CD4-positive, alpha-beta T cell treated with Interleukin-10 for 1 hour (primary cell): ENCODE measurements around the gene SLC22A31.

Experiments used
- DNase-seq: peaks from one replicate; pipeline ENCODE4 v3.0.0-alpha.2; 2020

The SLC22A31 gene

DNA sequence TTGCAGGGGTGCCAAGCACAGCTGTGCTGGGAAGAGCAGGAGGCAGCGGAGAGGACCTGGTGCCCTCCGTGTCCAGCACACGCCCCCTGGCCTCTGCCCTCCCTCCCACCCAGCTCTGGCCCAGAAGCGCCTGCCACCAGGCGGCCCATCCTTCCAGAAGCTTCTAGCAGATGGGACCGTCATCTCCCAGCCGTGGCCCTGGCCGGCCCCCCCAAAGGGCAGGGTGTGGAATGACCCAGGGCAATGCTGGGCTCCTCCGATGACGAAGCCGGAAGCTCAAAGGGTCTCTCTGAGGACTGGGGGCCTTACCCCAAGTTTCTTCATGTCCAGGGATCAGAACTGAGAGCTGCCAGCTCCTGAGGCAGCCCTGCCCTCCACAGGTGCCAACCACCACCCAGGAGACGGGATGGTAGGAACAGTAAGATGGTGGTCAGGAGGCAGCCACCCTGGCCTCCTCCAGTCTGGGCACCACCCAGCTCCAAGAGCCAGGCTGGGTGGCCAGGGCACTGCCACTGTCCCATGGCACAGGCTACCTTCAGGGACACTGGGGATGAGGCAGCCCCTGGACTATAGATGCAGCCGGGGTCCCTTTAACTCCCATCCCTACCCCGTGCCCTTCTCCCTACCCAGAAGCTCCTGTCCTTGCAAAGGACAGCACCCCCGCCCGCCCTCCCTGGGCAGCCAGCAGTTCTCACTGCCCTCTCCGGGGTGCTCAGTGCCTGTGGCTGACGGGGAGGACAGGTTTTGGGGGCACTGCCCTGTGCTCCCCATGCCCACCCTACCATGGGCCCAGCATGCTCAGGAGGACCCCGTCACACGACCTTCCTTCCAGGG, 35.3 kb downstream of the SLC22A31 start:
- DNase-seq: no peak

DNA sequence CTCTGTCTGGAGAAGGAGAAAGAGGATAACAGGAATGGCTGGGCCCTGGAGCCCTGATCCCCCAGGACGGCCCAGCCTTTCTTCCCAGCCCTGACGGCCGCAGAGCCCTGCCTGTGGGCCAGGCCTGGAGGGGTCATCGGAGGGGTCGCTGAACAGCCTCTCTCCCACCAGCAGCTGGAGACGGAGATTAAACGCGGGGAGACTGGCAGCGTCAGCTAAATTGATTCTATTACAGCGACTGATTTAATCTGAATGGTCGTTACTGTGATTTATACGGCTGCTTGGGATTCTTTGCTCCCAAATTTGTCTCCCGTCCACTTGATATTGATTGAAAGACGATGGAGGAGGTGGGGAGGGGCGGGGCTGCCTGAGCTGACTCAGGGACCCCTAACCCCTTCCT, 35.9 kb downstream of the SLC22A31 start:
- no peak for DNase-seq

DNA sequence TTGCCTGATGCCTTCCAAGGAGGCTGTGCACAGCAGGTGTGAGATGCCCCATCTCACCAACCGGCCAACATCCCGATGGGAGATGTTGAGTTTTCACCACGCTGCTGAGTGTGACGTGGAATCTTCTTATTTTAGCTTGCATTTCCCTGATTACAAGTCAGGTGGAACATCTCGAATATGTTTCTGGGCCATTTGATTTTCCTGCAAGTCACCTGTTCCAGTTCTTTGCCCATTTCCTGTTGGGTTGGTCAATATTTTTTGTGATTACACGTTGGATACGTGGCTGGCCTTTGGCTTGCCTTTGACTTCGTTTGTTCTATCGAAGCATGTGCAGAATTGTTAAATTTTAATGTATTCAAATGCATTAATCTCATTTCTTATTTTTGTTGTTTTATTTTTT, 37.0 kb downstream of the SLC22A31 start:
- DNase-seq: no peak

DNA sequence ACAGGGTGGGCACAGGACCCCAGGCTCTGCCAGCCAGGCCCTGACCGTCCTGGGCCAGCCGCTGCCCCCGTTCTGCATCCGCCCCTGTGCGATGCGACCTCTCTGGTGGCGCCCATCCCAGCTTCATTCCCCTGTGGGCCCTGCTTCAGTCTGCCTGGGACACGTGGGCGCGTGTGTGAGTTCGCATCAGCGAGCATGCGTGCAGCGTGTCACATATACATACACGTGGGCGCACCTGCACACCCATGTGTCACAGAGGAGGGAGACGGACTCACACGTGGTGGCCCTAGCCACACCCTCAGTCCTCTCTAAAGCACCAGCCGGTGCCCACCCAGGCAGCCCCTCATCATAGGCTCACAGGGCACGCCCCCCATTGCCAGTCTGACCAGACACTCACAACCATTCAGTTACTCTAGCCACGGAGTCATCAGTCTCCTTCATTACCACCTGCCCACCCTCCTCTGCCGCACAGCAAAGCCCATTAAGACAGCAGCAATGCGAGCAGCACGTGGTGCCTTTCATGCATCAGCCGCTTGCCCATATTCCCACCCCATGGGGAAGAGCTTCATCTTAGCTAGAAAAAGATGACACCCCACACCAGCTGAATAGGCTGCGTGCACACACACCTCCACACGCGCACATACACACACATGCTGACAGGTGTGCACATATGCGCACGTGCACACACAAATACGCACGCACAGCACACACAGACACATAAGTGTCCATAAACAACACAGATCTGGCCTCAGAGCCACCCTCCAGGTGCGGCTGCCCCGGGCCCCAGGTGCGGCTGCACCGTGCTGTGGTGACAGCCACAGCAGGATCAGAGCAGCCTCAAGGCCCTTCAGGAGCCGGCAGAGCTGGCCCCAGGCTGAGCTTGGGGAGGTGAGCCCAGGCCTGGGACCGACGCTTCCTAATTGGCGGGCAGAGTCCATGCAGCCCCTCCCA, 38.3 kb downstream of the SLC22A31 start:
- DNase-seq: no peak

DNA sequence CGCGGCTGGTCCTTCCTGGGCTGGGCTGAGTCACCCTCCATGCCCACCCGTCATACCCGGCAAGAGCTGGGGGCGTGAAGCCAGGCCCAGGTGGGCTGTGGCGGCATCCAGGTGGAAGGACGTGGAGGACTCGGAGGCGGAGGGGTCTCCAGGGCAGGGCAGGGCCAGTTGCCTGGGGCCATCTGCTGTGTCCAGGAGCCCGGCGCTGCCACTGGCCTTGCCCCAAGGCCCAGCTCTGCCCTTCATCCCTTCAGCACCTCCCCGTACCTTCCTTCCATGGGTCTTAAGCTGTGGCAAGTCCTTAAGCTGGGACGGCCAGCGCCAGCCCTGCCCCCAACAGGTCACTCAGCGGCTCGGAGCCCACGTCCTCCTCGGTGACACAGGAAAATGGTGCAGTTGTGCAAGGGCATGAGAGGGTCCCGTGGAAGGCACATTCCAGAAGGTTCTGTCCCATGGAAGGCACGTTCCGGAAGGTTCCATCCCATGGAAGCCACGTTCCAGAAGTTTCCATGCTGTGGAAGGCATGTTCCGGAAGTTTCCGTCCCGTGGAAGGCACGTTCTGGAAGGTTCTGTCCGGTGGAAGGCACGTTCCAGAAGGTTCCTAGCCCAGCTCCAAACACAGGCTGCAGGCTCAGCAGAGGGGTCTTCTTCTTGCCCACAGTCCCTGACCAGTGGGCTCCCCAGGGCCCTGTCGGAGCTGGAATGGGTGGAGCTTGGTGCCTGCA, 39.2 kb downstream of the SLC22A31 start:
- no peak for DNase-seq

DNA sequence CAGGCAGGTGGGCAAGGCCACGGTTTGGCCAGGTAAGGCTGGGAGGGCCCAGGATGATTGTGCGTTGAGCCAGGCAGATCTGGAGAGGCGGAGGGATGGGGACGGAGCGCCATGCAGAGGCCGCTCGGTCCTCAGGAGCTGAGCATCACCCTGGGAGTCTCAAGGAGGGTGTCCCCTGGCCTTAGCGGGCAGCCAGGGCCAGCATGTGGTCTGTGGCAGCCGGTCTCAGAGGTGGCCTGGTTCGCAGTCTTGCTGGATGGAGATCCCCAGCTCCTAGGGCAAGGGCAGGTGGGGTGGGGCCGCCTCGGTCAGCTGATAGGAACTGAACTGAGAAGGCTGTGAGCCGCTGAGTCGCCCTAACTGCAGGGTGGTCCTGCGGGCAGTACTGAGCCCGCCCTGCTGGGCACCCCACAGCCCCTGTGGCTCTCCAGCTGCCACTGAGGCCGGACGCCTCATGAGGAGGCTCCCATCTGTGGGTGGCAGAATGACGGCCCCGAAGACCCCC, 40.4 kb downstream of the SLC22A31 start:
- DNase-seq: no peak

DNA sequence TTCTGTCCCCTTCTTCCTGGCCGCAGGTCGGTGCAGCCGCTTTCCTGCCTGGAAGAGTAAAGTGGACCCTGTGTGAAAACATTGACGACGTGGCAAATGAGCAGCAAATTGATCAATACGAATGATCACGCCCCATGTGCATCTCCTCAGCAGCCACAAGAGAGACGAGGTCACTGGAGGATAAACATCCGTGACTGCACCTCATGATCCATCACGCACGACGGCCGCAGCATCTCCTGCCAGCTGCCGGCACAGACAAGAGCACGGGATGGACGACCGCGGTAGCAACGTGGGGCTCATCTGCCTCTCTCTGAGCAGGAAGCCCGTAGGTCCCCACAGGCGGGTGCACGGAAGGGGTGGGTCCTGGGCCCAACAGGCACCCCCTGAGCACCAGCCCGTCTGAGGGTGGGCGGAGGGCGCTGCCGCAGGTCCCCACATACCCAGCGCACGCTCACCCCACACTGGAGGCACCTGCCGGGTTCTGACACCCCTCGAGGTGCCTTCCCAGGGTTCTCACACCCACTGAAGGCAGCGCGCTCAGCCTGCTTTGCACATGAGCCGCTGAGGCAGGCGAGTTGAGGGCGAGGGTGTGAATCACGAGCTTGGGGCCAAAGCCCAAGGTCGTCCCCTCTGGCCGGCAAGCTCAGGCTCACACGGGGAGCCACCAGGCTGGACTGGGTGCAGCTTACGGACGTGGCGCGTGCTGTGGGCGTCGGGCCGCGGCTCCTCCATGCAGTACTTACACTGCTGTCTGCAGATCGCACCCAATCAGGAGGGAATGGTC, 41.1 kb downstream of the SLC22A31 start:
- no peak for DNase-seq

DNA sequence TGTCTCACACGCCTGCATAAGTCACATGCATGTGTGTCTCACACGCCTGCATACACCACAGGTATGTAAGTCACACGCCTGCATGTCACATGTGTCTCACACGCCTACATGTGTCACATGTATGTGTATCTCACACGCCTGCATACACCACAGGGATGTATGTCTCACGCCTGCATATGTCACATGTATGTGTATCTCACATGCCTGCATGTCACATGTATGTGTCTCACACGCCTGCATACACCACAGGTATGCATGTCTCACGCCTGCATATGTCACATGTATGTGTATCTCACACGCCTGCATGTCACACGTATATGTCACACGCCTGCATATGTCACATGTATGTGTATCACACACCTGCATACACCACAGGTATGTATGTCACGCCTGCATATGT, 42.6 kb downstream of the SLC22A31 start:
- DNase-seq: no peak

DNA sequence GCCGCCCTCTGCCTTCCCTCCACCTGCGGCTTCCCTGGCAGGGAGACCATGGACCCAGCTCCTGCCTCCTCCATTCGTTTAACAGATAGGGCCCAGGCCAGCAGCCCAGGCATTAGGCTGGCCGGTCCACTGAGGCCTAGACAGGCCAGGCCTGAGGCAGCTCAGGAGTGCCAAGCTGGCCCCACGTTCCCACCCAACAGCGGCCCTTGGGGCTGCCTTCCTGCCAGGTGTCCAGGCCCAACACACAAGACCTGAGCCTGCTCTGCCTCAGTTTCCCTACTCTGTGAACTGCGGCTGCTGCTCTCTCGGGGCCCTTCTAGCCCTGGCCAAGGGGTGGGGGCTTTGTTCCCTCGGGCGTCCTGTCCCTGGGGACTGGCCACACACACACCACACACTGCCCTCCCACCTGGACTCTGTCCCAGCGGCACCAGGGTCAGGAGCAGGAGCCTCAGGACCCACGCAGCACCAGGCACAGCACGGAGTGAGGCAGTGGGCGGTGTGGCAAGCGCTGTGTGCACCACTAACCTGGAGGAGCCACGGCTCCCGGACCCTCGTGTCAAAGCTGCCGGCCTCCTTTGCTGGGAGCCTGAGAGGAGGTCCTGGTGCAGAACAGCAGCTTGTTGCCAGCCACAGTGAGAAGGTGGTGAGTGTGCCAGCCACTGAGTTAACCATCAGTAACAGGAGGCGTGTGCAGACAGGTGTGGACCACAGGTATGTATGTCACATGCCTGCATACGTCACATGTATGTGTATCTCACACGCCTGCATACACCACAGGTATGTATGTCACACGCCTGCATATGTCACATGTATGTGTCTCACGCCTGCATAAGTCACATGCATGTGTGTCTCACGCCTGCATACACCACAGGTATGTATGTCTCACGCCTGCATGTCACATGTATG, 43.3 kb downstream of the SLC22A31 start:
- DNase-seq: no peak

DNA sequence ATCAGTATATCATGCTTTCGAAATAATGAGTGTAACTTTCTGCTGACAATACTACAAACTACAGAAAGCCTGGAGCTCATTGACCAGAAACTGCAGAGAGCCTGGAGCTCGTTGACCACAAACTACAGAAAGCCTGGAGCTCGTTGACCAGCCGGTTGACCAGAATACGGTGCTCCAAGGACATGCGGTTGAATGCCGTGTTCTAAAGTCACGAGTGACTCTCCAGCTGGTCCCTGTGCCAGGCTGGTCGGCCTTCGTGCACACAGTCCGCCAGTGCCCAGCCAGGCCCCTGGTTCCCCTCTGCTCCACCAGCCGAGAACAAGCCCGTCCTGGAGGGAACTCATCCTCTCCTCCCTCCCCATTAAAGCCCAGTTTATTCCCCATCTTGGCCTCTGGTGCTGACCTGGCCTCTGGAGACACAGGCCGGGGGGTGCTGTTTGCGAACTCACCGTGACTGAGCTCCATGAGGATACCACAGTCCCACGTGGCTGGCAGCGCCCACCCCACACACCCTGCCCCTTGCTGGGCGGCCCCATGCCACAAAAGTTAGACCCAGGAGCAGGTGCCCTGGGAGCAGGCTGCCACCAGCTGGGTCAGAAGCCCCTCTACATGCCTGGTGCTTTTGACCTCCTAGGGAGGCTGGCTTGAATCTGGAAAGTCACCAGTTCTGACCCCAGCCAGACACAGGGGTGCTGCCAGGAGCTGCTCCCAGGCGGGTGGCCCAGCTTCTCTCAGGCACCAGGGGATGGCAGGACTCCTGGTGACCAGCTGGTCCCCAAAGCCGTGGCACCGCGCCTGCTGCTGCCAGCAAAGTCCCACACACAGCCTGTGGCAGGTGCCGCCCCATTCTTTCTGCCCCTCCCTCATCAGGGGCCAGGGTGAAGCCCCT, 44.2 kb downstream of the SLC22A31 start:
- no peak for DNase-seq

DNA sequence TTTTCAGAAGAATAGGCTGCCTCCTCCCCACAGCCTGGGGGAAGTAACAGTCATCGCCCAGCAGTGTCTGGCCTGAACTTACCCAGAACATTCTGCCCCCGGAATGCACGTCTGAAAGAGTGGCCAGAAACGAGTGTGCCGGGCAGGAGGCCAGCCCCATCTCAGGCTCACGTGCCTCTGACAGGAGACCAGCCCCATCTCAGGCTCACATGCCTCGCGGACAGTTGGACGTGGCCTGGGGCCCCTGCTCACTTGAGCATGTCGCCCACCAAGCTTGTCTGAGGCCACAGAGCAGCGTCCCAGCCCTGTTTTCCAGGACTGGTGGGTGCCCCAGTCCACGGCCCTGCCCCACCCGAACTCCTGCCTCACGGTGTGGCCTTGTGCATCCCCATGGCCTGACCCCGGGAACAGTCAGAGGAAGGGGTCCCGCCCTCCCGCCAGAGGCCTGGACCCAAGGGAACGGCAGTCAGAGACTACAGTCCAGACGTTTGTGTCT, 45.1 kb downstream of the SLC22A31 start:
- DNase-seq: no peak

DNA sequence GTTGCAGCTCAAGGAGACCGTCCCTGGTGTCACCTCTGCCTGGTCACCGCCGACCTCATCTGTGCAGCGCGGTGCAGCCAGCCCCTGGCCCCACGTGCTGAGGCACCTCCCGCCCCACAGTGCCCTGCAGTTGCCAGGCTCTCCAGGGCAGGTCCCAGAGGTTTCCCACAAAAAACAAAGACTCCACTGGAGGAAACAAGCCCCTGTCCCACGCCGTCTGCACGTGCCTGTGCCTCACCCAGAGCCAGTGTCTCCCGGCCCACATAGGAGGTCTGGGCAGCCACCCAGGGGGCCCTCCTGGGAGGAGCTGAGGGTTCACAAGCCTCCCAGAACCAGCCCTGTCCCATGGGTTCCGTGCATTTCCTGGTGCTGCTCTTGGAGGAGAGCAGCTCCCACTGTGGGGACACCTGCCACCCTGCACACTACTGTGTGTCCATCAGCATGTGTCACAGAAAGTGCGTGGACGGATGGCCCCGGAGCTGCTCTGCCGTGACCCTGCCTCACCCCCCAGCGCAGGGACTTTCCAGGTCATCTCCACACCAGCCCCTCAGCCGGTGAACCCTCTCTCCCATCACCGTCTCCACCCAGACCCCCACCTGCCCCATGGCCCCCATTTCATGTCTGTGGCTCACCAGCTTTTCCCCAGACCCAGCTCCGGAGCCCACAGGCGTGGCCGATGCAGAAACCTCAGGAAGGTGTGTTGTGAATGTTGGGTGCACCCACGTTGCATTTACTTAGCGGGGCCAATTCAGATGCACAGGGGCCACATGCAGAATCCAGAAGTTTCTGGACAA, 45.8 kb downstream of the SLC22A31 start:
- no peak for DNase-seq

DNA sequence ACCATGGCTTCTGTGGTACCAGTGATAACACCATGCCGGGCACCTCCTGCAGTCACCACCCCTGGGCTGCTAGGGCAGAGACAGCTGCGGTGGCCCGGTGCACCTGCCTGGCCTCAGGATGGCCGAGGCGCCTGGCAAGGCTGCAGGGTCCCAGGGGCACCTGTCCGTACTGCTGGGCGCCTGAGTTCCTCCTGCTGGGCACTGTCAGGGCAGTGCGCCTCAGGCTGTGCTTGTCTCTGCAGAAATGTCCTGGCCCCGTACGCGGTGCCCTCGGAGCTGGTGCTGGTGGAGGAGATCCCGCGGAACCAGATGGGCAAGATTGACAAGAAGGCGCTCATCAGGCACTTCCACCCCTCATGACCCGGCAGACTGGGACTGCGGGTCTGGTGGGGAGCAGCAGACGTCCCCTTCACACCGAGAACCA, 46.5 kb downstream of the SLC22A31 start:
- no peak for DNase-seq

DNA sequence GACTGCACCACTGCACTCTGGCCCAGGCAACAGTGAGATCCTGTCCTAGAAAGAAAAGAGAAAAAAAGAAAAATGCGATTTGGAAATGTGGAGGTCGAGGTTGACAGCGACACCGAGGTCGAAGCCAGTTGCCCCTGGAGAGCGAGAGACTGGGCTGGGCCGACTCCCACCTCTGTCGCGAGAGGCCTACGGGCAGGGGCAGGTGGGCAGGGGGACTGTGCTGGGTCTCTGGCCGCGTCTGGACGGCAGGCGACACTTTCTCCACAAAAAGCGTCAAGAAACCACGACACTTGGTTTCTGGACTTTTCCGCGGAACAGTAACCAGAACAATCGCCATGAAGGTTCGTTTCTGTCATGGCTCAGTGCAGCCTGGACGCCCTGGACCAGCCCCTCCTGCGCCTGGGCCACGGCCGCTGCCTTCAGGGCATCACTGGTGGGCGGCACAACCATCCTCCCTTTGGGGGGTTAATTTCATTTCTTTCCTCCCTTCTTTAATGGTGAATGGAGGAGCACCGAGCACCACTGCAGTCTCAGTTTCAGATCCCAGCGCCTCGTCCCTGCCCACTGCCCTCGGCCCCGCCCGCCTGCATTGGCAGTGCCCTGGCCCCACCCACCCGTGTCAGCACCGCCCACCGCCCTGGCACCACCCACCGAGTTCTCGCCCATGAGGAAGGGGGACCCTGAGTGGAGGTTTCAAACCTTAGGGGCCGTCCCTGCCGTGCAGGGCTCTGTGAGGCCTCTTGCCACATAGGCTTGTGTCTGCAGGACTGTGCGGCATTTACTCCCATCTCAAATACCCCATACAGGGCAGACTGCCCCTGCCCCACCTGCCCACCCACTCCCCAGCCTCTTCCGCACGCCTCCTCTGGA, 47.3 kb downstream of the SLC22A31 start:
- DNase-seq: no peak

DNA sequence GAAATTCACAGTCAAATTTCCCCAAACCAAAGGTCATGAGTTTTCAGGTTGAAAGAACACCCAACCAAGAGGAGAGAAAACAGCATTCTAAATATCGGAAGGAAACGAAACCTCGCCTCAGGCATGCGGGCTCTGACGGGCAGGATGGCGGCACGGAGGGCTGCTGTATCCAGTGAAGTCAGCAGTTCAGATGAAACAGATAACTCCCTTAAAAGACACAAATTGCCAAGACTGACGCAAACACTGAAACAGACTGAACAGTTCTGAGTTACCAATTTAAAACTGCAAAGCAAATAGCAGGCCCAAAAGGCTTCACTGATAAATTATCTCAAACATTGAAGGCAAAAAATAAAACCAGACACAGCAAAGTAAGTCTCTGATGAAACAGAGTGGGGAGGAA, 49.4 kb downstream of the SLC22A31 start:
- DNase-seq: no peak

DNA sequence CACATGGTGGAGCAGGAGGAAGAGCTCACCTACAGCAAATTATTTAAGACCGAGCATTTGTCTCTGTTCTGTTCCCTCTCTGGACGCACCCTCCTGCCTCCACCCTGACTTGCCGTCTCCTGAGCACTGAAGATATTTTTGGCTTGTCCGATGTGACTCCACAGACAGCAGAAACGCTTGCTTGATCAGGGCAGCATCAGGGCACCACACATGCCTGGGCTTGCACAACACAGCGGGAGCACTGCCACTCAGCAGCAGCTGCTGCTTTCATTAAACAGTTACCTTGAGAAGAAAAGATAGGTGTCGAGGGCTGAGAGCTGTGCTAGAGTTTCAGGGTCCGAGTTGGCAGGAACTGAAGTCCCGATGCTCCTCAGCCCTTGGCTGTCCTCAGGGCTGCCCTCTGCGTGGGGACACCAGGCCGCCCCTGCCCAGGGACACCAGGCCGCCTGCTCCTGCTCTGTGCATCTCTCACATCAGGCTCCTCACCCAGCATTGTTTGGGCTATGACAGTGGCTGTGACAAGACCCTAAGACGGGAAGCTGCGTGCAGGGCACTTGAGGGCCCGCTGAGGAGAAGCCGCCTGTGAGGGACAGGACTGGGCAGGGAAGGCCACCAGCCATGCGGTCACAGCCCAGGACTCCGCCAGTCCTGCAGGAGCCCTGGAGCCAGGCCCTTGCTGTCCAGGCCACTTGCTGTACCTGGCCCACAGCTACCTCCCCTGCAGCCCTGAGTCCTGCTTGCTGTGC, 50.1 kb downstream of the SLC22A31 start:
- no peak for DNase-seq

DNA sequence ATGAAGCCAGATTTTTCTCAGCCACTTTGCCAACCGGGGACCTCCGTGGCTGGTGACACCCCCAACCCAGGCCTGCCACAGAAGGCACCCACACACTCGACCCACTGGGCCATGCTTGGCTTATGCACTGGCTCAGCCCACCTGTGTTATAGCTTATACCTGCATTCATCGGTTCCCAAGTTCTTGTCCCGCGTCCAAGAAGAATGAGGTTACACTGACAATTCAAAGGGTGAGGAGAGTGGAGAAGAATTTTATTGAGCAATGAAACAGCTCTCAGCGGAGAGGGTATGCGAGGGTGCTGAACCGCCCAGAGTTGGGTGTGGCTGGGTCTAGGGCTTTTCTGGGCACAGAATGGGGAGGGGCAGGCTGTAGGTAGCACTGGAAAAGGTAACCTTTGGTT, 51.0 kb downstream of the SLC22A31 start:
- DNase-seq: no peak
